Right atrium auricular region (tissue), 2 donors: ENCODE data around the gene FMN2. TPM values are rescaled to one million over a fixed set of nuclear protein-coding genes. Genes with fewer than 3 reads are reported as not detected.

ENCODE experiments used
- DNase-seq: peaks from one replicate; pipeline ENCODE4 v3.0.0-alpha.2; 2019; ENCODE audit warnings: low spot score
- H3K27ac ChIP-seq, 2 donors: fragments of 200-600 bp; sonication (generic); 1 replicate in 1 of 2; 2 replicates in 1 of 2; pipeline ENCODE4 v1.5.1; 2016 to 2019
- H3K27me3 ChIP-seq, 2 donors: fragments of 200-600 bp; sonication (generic); one replicate each; pipeline versions ENCODE4 v1.5.1 to v1.6.0; 2017 to 2019
- H3K36me3 ChIP-seq: fragments of 200-600 bp; sonication (generic); one replicate; pipeline ENCODE4 v1.5.1; 2016
- H3K4me1 ChIP-seq, 2 donors: fragments of 200-600 bp; sonication (generic); one replicate each; pipeline versions ENCODE4 v1.5.1 to v1.6.0; 2017 to 2019
- H3K4me3 ChIP-seq, 2 donors: fragments of 200-600 bp; sonication (generic); 1 replicate in 1 of 2; 2 replicates in 1 of 2; pipeline ENCODE4 v1.5.1; 2017 to 2019; ENCODE audit warnings: mild to moderate bottlenecking in 1 of 2, moderate library complexity in 1 of 2
- H3K9me3 ChIP-seq, 2 donors: fragments of 200-600 bp; sonication (generic); one replicate each; pipeline ENCODE4 v1.5.1; 2019
- CTCF ChIP-seq, 2 donors: fragments of 200-600 bp; sonication (generic); IDR thresholded peaks; one replicate each; pipeline ENCODE4 v1.5.1; 2019; ENCODE audit warnings: antibody characterized with exemption in 2 of 2
- total RNA-seq, 2 donors: library from RNA; depleted of rRNA; stranded (reverse); fragments of >200 nt; gene quantifications; one replicate each; pipeline ENCODE4 v1.1.0, GENCODE V29; 2016

Gene FMN2
- total RNA-seq, 2 donors from 2014 or later: 0.15 TPM; not detected in 1

- Histone ChIP-seq H3K27me3 (no peaks in the 10 kb centered on the region), H3K4me3 (no peak overlapping the region), H3K36me3 (no peaks in the 10 kb centered on the region), H3K27ac (no peak overlapping the region), H3K4me1 (no peaks in the 10 kb centered on the region), H3K9me3 (no peaks in the 10 kb centered on the region)
- DNase-seq: no peak
- no peak for TF ChIP-seq CTCF (IDR thresholded peaks at IDR 0.05)
These were observed 329.1 kb downstream of the FMN2 start for GRCh38 chr1:240420766-240421165.

GRCh38 chr1:240423246-240423924, 331.7 kb downstream of the FMN2 start:
- no peak for TF ChIP-seq CTCF (IDR thresholded peaks at IDR 0.05)
- no peak for DNase-seq

GRCh38 chr1:240424740-240425464, 333.2 kb downstream of the FMN2 start:
- H3K27ac ChIP-seq: no peak overlapping the region
- H3K27me3 ChIP-seq: no peaks in the 10 kb centered on the region
- TF ChIP-seq CTCF (IDR thresholded peaks at IDR 0.05): no peak

More at GRCh38 chr1:240423246-240423924, 331.7 kb downstream of the FMN2 start:
- no peaks in the 10 kb centered on the region for H3K36me3 ChIP-seq
- H3K9me3 ChIP-seq: no peaks in the 10 kb centered on the region
- no peaks in the 10 kb centered on the region for H3K27me3 ChIP-seq
- no peak overlapping the region for H3K4me3 ChIP-seq
- H3K4me1 ChIP-seq: no peaks in the 10 kb centered on the region
- no peak overlapping the region for H3K27ac ChIP-seq

GRCh38 chr1:240426051-240426450, 334.4 kb downstream of the FMN2 start:
- DNase-seq: no peak
- H3K27ac ChIP-seq: no peak overlapping the region
- no peaks in the 10 kb centered on the region for H3K4me1 ChIP-seq
- no peak overlapping the region for H3K4me3 ChIP-seq
- no peaks in the 10 kb centered on the region for H3K27me3 ChIP-seq
- no peaks in the 10 kb centered on the region for H3K9me3 ChIP-seq
- TF ChIP-seq CTCF (IDR thresholded peaks at IDR 0.05): no peak
- no peaks in the 10 kb centered on the region for H3K36me3 ChIP-seq

More at GRCh38 chr1:240424740-240425464, 333.2 kb downstream of the FMN2 start:
- no peak overlapping the region for H3K4me3 ChIP-seq
- H3K4me1 ChIP-seq: no peaks in the 10 kb centered on the region
- H3K36me3 ChIP-seq: no peaks in the 10 kb centered on the region
- no peaks in the 10 kb centered on the region for H3K9me3 ChIP-seq
- DNase-seq: no peak

- no peak for DNase-seq
- no peaks in the 10 kb centered on the region for H3K27me3 ChIP-seq
- no peaks in the 10 kb centered on the region for H3K4me1 ChIP-seq
- TF ChIP-seq CTCF (IDR thresholded peaks at IDR 0.05): no peak
- no peak overlapping the region for H3K27ac ChIP-seq
- H3K36me3 ChIP-seq: no peaks in the 10 kb centered on the region
- no peaks in the 10 kb centered on the region for H3K9me3 ChIP-seq
- H3K4me3 ChIP-seq: no peak overlapping the region
These were observed 344.4 kb downstream of the FMN2 start for GRCh38 chr1:240435996-240436566.
